NCI-H2171 (cell line): ENCODE results near the gene FNDC3B.

ENCODE experiments used
- DNase-seq: peaks from one replicate; lab custom pipeline; 2025; lab: John Stamatoyannopoulos, UW

FNDC3B gene

GRCh38 chr3:172054115-172054764 is 14.9 kb downstream of the FNDC3B start:
- DNase-seq = no peak

- no peak for DNase-seq
Observed at GRCh38 chr3:172056416-172056815, 17.0 kb downstream of the FNDC3B start.

GRCh38 chr3:172057059-172057458 is 17.7 kb downstream of the FNDC3B start:
- no peak for DNase-seq

- no peak for DNase-seq
Observed at GRCh38 chr3:172057624-172058327, 18.4 kb downstream of the FNDC3B start.

- DNase-seq = no peak
Observed at GRCh38 chr3:172059532-172059931, 20.2 kb downstream of the FNDC3B start.

GRCh38 chr3:172060234-172060633 is 20.9 kb downstream of the FNDC3B start:
- DNase-seq = no peak

GRCh38 chr3:172061724-172062184 is 22.4 kb downstream of the FNDC3B start:
- DNase-seq = no peak

- no peak for DNase-seq
Observed at GRCh38 chr3:172062761-172063160, 23.4 kb downstream of the FNDC3B start.

GRCh38 chr3:172063456-172064432 is 24.4 kb downstream of the FNDC3B start:
- no peak for DNase-seq

- peak; percentile 29 for DNase-seq
Observed at GRCh38 chr3:172065527-172065926, 26.1 kb downstream of the FNDC3B start.

- DNase-seq = no peak
Observed at GRCh38 chr3:172065967-172066762, 26.8 kb downstream of the FNDC3B start.

GRCh38 chr3:172066880-172067796 is 27.8 kb downstream of the FNDC3B start:
- no peak for DNase-seq

- DNase-seq = no peak
Observed at GRCh38 chr3:172067837-172068440, 28.6 kb downstream of the FNDC3B start.

- no peak for DNase-seq
Observed at GRCh38 chr3:172068977-172069376, 29.6 kb downstream of the FNDC3B start.

GRCh38 chr3:172069478-172069877 is 30.1 kb downstream of the FNDC3B start:
- no peak for DNase-seq

- DNase-seq = no peak
Observed at GRCh38 chr3:172070269-172070668, 30.9 kb downstream of the FNDC3B start.

GRCh38 chr3:172070802-172071201 is 31.4 kb downstream of the FNDC3B start:
- DNase-seq = no peak

- DNase-seq = no peak
Observed at GRCh38 chr3:172071780-172072330, 32.5 kb downstream of the FNDC3B start.

GRCh38 chr3:172072543-172072942 is 33.2 kb downstream of the FNDC3B start:
- DNase-seq = no peak
